ENCODE results near the gene C9orf85.
A peak's percentile ranks its signal among the peaks of the same experiment; 100 is the strongest.
"Not testable (repeated sequence)": the region's sequence is repeated elsewhere in the genome, so short reads cannot be mapped to it uniquely, and the experiment has no call there.

The C9orf85 gene

GRCh38 chr9:71911061-71911907, at the start of gene C9orf85, which contains the start of gene ABHD17B:
Gene C9orf85, plus strand, starts transcription at chr9:71911639. Its CDS starts 96 bp downstream, at chr9:71911735.
Gene ABHD17B, minus strand, starts transcription at chr9:71911193. Its CDS starts 36,113 bp downstream, at chr9:71875080.
- peak; percentile 95 for DNase-seq (ENCODE audit: low read depth)

GRCh38 chr9:71863631-71864030, 47.8 kb upstream of the C9orf85 start:
- DNase-seq (ENCODE audit: low read depth): no peak

DNA sequence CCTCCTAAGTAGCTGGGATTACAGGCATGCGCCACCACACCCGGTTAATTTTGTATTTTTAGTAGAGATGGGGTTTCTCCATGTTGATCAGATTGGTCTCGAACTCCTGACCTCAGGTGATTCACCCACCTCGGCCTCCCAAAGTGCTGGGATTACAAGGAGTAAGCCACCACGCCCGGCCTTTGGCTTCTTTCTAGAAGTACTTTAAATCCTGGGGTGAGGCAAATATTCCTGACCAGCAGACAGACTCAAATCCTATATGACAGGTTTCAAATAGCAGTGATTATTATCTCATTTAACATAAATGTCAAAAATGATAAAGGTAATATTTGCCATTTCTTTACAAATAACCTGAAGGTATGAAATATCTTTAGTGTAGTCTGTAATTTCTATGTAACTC, 36.1 kb upstream of the C9orf85 start:
- DNase-seq (ENCODE audit: low read depth): no peak

DNA sequence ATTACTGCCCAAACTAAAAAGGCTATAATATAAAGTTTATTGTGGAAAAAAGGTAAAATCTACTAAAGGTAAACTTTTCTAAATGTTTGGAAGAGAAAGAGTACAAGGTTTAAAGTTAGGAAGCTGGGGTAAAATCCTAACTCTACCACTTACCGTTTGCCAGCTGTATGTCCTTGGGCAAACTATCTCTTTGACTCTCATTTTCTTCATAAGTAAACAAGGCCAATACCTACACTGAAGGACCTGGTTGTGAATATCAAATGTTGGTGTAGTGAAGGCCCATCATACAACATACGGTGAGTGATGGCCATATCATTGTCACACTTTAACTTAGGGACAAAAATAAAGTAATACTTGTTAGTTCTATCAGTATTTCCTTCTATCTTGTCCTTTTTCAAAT, 35.3 kb upstream of the C9orf85 start:
- DNase-seq (ENCODE audit: low read depth): no peak

DNA sequence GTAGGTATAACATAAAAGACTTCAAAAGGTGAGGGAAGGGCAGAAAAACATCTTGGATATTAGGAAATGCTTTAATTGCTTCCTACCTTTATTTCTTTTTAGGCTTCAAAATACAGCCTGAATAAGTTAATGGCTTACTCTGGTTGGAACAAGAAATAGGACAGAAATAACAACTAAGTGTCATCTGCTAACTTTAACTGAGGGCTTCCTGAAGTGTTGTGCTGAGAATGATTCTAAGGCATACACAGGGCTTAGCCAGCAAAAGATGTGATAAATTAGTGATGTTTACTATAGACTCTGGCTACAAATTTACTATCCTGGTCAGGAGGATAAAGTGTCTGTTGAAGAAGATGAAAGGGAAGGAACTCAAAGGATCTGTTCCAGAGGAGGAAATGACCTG, 34.6 kb upstream of the C9orf85 start:
- DNase-seq (ENCODE audit: low read depth): no peak

DNA sequence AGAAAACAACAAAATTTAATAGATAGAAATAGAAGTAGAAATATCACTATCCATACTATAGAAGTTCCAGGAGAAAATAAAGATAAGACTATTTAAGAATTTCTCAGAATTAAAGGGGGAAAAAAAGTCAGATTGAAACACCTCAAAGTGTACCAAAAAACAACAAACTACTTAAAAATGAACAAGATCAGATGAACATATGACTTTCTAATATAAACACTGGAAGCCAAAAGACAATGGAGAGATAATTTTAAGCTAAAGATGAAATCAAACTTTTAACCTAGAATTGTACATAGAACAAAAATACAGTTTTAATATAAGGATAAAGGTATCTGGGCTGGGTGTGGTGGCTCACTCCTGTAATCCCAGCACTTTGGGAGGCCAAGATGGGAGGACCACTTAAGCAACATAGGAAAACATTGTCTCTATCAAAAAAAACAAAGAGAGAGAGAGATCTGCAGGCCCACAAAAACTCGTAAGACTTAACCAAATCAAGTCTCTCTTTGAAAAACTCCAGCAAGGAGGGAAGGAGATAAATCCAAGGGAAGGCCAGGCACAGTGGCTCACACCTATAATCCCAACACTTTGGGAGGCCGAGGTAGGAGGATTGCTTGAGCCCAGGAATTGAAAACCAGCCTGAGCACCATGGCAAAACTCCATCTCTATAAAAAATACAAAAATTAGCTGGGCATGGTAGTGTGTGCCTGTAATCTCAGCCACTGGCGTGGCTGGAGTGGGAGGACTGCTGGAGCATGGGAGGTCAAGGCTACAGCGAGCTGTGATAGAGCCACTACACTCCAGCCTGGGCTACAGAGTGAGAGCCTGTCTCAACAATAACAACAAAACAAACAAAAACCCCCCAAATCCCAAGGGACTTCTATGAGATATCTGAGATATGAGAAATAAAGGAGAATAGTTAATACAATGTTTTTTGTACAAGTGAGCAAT, 32.8 kb upstream of the C9orf85 start:
- DNase-seq (ENCODE audit: low read depth): no peak

- DNase-seq (ENCODE audit: low read depth): no peak
Observed at GRCh38 chr9:71879644-71880174, 31.7 kb upstream of the C9orf85 start.

GRCh38 chr9:71884005-71884404, 27.4 kb upstream of the C9orf85 start:
- DNase-seq (ENCODE audit: low read depth): no peak

GRCh38 chr9:71885467-71885866, 26.0 kb upstream of the C9orf85 start:
- no peak for DNase-seq (ENCODE audit: low read depth)

- no peak for DNase-seq (ENCODE audit: low read depth)
Observed at GRCh38 chr9:71886015-71886414, 25.4 kb upstream of the C9orf85 start.

DNA sequence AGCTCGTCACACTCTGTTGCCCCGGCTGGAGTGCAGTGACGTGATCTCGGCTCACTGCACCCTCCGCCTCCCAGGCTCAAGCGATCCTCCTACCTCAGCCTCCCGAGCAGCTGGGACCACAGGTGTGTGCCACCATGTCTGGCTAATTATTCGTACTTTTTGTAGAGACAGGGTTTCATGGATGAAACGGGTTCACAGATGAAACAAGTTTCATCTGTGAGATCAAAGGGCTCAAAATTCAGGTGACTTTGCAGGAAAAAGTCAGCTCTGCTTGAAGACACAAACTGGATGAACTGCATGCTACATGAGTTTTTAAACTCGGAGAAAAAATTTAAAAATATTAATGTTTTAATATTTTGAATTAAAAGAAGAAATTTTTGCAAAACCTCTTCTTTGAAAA, 24.9 kb upstream of the C9orf85 start:
- no peak for DNase-seq (ENCODE audit: low read depth)

DNA sequence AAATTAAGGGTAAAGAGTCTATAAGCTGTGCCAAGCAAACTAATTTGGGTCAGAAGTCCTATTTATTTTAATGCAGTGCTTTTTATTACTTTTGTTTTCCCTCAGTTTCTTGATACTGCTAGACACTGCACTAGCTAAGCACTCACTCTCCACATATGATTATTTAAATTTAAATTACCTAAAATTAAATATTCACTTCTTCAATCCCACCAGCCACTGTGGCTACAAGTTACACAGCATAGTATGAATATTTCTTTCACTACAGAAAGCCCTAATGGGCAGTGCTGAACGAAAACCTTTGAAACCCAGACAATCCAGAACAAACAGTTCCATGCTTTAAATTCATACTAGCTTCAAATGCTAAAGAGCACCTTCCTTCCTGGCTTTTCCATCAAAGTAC, 24.1 kb upstream of the C9orf85 start:
- no peak for DNase-seq (ENCODE audit: low read depth)

DNA sequence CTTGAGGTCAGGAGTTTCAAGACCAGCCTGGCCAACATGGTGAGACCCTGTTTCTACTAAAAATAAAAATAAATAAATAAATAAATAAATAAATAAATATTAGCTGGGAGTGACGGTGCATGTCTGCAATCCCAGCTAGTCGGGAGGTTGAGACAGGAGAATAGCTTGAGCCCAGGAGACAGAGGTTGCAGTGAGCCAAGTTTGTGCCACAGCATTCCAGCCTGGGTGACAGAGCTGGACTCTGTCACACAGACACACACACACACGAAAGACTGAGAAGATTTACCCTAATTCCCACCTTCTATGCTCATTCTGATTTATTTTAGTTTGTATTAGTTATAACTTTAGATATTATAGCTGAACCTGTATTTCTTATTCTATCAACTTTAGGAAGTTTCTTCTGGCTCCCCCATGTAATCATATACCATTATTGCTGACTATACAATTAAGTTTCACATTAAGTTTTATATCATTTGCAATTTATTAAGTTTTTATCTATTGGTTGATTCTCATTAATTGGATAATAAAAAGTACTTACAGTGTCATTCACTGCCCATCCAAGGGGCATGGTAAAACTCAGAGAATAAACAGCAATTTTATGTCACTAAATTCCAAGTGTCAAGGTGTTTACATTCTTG, 21.3 kb upstream of the C9orf85 start:
- DNase-seq (ENCODE audit: low read depth): no peak

- no peak for DNase-seq (ENCODE audit: low read depth)
Observed at GRCh38 chr9:71891557-71892189, 19.8 kb upstream of the C9orf85 start.

GRCh38 chr9:71895117-71895516, 16.3 kb upstream of the C9orf85 start:
- DNase-seq (ENCODE audit: low read depth): no peak

DNA sequence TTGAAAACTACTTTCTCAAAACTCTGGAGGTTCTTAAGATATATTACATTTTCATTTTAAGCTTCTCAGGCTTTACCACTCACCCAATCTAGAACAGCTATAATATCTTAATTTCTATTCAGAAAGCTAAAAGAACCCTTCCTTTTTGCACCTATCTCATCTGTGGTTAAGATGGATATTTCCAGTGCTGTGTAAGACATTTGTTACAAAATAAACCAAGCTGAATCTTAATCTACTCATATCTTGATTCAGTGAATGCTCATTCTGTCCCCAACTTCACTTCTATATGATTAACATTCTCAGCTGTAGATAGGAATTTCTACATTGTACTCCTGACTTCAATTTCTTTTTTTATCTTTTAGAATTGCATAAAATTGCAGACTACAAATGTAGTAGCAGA, 15.5 kb upstream of the C9orf85 start:
- no peak for DNase-seq (ENCODE audit: low read depth)

DNA sequence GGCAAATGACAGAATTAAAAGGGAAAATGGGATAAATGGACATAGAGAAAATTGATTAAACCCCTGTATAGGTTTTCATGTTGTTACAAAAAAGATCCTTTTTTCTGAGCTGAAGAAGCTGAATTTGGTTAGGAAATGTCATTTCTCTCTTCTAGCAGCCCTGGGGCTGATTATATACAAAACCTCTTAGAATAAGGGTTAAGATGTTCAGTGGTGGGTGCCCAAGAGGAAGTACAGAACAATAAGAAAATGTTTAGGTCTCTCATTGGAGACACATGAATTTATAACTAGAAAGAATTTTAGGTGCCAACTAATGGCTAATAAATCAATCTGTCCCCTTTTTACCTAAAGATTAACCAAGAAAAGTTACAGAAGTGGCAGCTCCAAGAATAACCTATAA, 14.7 kb upstream of the C9orf85 start:
- no peak for DNase-seq (ENCODE audit: low read depth)

DNA sequence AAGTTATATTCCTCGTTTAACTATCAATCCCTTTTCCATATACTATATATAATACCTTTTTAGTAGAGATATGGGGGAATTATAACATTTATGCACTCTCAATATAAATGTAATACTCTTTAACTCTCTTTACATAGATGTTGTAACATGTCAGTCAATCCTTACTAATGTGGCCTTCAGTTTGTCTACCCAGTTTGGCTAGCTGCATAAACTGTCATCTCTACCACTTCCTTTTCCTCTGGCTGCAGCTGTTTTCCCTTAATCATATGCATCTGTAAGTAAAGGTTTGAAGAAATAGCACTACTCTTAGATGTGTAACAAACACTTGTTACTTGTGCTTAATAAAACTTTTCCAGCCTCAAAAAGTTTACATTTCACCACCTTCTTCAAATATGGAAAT, 13.9 kb upstream of the C9orf85 start:
- no peak for DNase-seq (ENCODE audit: low read depth)

DNA sequence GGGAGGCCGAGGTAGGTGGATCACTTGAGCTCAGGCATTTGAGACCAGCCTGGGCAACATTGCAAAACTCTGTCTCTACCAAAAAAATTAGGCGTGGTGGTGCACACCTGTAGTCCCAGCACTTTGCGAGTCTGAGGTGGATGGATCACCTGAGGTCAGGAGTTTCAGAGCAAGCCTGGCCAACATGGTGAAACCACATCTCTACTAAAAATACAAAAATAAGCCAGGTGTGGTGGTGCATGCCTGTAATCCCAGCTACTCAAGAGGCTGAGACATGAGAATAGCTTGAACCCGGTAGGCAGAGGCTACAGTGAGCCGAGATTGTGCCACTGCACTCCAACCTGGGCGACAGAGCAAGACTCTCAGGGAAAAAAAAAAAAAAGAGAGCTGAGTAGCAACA, 12.7 kb upstream of the C9orf85 start:
- DNase-seq (ENCODE audit: low read depth): not testable (repeated sequence)

GRCh38 chr9:71901695-71902597, 9.5 kb upstream of the C9orf85 start:
- no peak for DNase-seq (ENCODE audit: low read depth)

DNA sequence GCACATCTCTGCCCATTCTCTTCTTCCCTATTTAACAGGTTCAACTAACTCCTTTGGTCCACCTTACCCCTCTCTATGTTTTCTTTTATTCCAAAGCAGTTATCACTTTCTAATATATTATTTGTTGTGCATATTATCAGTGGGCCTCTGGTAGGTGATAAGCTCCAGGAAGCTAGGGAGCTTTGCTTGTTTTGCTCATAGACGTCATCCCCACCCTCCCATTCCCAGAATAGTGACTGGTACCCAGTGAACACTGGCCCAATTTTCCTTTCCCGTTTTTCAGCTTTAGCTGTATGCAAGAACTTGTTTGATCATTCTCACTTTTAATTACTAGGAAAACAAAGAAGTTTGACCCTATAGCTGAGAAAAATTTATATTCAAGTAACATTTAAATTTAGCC, 7.4 kb upstream of the C9orf85 start:
- DNase-seq (ENCODE audit: low read depth): no peak

All from activated T-cell treated with anti-CD3 and anti-CD28 coated beads for 1 hour (primary cell).